H1 (cell line): ENCODE measurements around the gene RNF2. TPM values are rescaled to one million over a fixed set of nuclear protein-coding genes. Genes with fewer than 3 reads are reported as not detected.

ENCODE experiments used
- CTCF ChIA-PET: fragments of 300-600 bp; sonication (Branson Sonifier 250); formaldehyde crosslinking; loops from one replicate; lab custom pipeline; 2021; ENCODE audit not compliant: partially characterized antibody; lab: Charles Lee
- POLR2A ChIA-PET: fragments of 300-600 bp; sonication (Branson Sonifier 250); formaldehyde crosslinking; loops from one replicate; lab custom pipeline; 2021; ENCODE audit warnings: inconsistent platforms; ENCODE audit not compliant: partially characterized antibody; lab: Charles Lee
- DNase-seq, 2 experiments: peaks; one replicate each; pipeline versions ENCODE4 v3.0.0 to v3.0.0-alpha.2; 2010 to 2022; ENCODE audit warnings: low spot score in 2 of 2, low read depth in 1 of 2, mixed read lengths in 1 of 2
- FAIRE-seq: peaks from 2 replicates; lab custom pipeline; 2011; peaks lifted over from hg19 to GRCh38; lab: Jason Lieb, UNC
- H2AFZ ChIP-seq: 2 replicates; pipeline ENCODE4 v1.8.1; 2012; ENCODE audit warnings: low read length, inconsistent platforms
- H2AK5ac ChIP-seq: 2 replicates; pipeline ENCODE4 v1.6.1; 2013; ENCODE audit warnings: low read depth, low read length
- H2BK120ac ChIP-seq: replicated peaks from 2 replicates; pipeline ENCODE3; 2013; ENCODE audit warnings: low read depth, low read length, inconsistent platforms
- H2BK12ac ChIP-seq: 2 replicates; pipeline ENCODE4 v1.6.1; 2013; ENCODE audit warnings: low read depth, low read length
- H2BK15ac ChIP-seq: 2 replicates; pipeline ENCODE4 v1.6.1; 2013; ENCODE audit warnings: low read length
- H2BK20ac ChIP-seq: 2 replicates; pipeline ENCODE4 v1.6.1; 2013; ENCODE audit warnings: low read length
- H2BK5ac ChIP-seq: 2 replicates; pipeline ENCODE4 v1.6.1; 2013; ENCODE audit warnings: low read depth, low read length
- H3K14ac ChIP-seq: 2 replicates; pipeline ENCODE4 v1.6.1; 2013; ENCODE audit warnings: inconsistent platforms; ENCODE audit not compliant: insufficient read length
- H3K18ac ChIP-seq: 2 replicates; pipeline ENCODE4 v1.6.1; 2013; ENCODE audit warnings: low read length; ENCODE audit errors: extremely low read depth
- H3K23ac ChIP-seq: 2 replicates; pipeline ENCODE4 v1.6.1; 2013; ENCODE audit warnings: inconsistent platforms; ENCODE audit not compliant: insufficient read length
- H3K23me2 ChIP-seq: 2 replicates; pipeline ENCODE4 v1.6.1; 2013; ENCODE audit warnings: low read depth, low read length
- H3K27ac ChIP-seq: 2 replicates; pipeline ENCODE4 v1.6.1; 2011; ENCODE audit warnings: low read depth, low read length, inconsistent platforms
- H3K27me3 ChIP-seq, 4 experiments: replicated peaks in 1 of 4; 1 replicate in 1 of 4; 2 replicates in 3 of 4; pipeline versions ENCODE4 v1.6.1 to v1.8.1; 2011 to 2013; ENCODE audit warnings: low read length in 3 of 4, mild to moderate bottlenecking in 3 of 4, inconsistent platforms in 2 of 4, mixed read lengths in 2 of 4, moderate library complexity in 1 of 4; ENCODE audit not compliant: control insufficient read depth in 3 of 4, insufficient read depth in 3 of 4; ENCODE audit errors: extremely low read depth in 1 of 4
- H3K36me3 ChIP-seq, 4 experiments: 2 replicates each; pipeline versions ENCODE4 v1.6.1 to v1.8.1; 2011 to 2013; ENCODE audit warnings: mild to moderate bottlenecking in 4 of 4, low read length in 3 of 4, moderate library complexity in 2 of 4, control low read depth in 1 of 4, inconsistent platforms in 1 of 4; ENCODE audit not compliant: insufficient read depth in 4 of 4, control insufficient read depth in 2 of 4
- H3K4ac ChIP-seq: replicated peaks from 2 replicates; pipeline ENCODE3; 2013; ENCODE audit warnings: low read length, low read depth, mixed read lengths, inconsistent platforms; ENCODE audit not compliant: insufficient read length
- H3K4me1 ChIP-seq, 4 experiments: replicated peaks in 1 of 4; 1 replicate in 1 of 4; 2 replicates in 3 of 4; pipeline versions ENCODE4 v1.6.1 to v1.8.1; 2011 to 2013; ENCODE audit warnings: low read length in 3 of 4, inconsistent platforms in 2 of 4, mixed read lengths in 1 of 4; ENCODE audit not compliant: insufficient read depth in 4 of 4, control insufficient read depth in 3 of 4
- H3K4me2 ChIP-seq, 2 experiments: 2 replicates each; pipeline versions ENCODE4 v1.6.1 to v1.8.1; 2011 to 2013; ENCODE audit warnings: low read depth in 2 of 2, low read length in 2 of 2, control low read depth in 1 of 2, inconsistent platforms in 1 of 2, mild to moderate bottlenecking in 1 of 2; ENCODE audit not compliant: insufficient read depth in 1 of 2
- H3K4me3 ChIP-seq, 4 experiments: fragments of 200-600, 300-600 bp in 1 of 4; sonication (generic), shearing (Covaris generic), sonication (Bioruptor Twin) in 1 of 4; 2 replicates each; pipeline versions ENCODE4 v1.5.1 to v1.8.1; 2011 to 2016; ENCODE audit warnings: low read length in 4 of 4, low read depth in 3 of 4, control low read depth in 2 of 4, inconsistent platforms in 2 of 4, mild to moderate bottlenecking in 2 of 4, mixed read lengths in 1 of 4, moderate library complexity in 1 of 4; ENCODE audit not compliant: insufficient read depth in 2 of 4; ENCODE audit errors: extremely low read depth in 1 of 4
- H3K56ac ChIP-seq: replicated peaks from 2 replicates; pipeline ENCODE3; 2013; ENCODE audit warnings: low read depth, mild to moderate bottlenecking, mixed read lengths, low read length, inconsistent platforms; ENCODE audit not compliant: insufficient read length
- H3K79me1 ChIP-seq: 2 replicates; pipeline ENCODE4 v1.6.1; 2013; ENCODE audit warnings: low read depth, low read length, control low read depth
- H3K79me2 ChIP-seq, 2 experiments: 2 replicates each; pipeline versions ENCODE4 v1.6.1 to v1.8.1; 2012 to 2013; ENCODE audit warnings: low read length in 2 of 2, mild to moderate bottlenecking in 2 of 2, inconsistent platforms in 1 of 2; ENCODE audit not compliant: insufficient read depth in 2 of 2, control insufficient read depth in 1 of 2
- H3K9ac ChIP-seq, 4 experiments: replicated peaks in 1 of 4; 1 replicate in 1 of 4; 2 replicates in 3 of 4; pipeline versions ENCODE4 v1.6.1 to v1.8.1; 2011 to 2013; ENCODE audit warnings: low read depth in 3 of 4, low read length in 3 of 4, control low read depth in 2 of 4, mild to moderate bottlenecking in 2 of 4, moderate library complexity in 2 of 4, inconsistent platforms in 1 of 4; ENCODE audit errors: extremely low read depth in 1 of 4
- H3K9me3 ChIP-seq, 2 experiments: 2 replicates each; pipeline versions ENCODE4 v1.6.1 to v1.8.1; 2012 to 2013; ENCODE audit warnings: mild to moderate bottlenecking in 2 of 2, moderate library complexity in 2 of 2, control low read depth in 1 of 2, inconsistent platforms in 1 of 2, low read depth in 1 of 2, low read length in 1 of 2, mixed read lengths in 1 of 2; ENCODE audit not compliant: insufficient read depth in 2 of 2
- H4K20me1 ChIP-seq, 2 experiments: replicated peaks in 1 of 2; 2 replicates each; pipeline versions ENCODE3 to v1.8.1; 2011 to 2013; ENCODE audit warnings: inconsistent platforms in 2 of 2, low read length in 2 of 2, mild to moderate bottlenecking in 1 of 2; ENCODE audit not compliant: insufficient read depth in 2 of 2, control insufficient read depth in 1 of 2
- H4K5ac ChIP-seq: 2 replicates; pipeline ENCODE4 v1.6.1; 2013; ENCODE audit warnings: low read length, low read depth, mixed read lengths, inconsistent platforms; ENCODE audit not compliant: insufficient read length
- H4K8ac ChIP-seq: 2 replicates; pipeline ENCODE4 v1.8.0; 2013; ENCODE audit warnings: mild to moderate bottlenecking, moderate library complexity, low read length, inconsistent platforms; ENCODE audit not compliant: insufficient read depth; ENCODE audit errors: extremely low read depth
- H4K91ac ChIP-seq: replicated peaks from 2 replicates; pipeline ENCODE3; 2013; ENCODE audit warnings: low read length, mixed read lengths, inconsistent platforms; ENCODE audit not compliant: insufficient read length
- ATF3 ChIP-seq: IDR thresholded peaks from 2 replicates; pipeline ENCODE4 v1.6.1; 2011; ENCODE audit warnings: low read depth, mild to moderate bottlenecking, low read length; ENCODE audit not compliant: insufficient read depth
- EZH2 ChIP-seq: fragments of 200-600 bp; sonication (generic); IDR thresholded peaks from 2 replicates; pipeline ENCODE4 v1.7.1; 2012; ENCODE audit warnings: low read depth, mild to moderate bottlenecking, moderate library complexity, low read length, inconsistent platforms; ENCODE audit not compliant: severe bottlenecking
- HDAC2 ChIP-seq, 2 experiments: fragments of 300-600 bp in 1 of 2; sonication (generic) in 1 of 2; IDR thresholded peaks; 2 replicates each; pipeline ENCODE4 v1.6.1; 2011 to 2012; ENCODE audit warnings: low read depth in 2 of 2, low read length in 2 of 2, mild to moderate bottlenecking in 2 of 2, moderate library complexity in 2 of 2, borderline replicate concordance in 1 of 2, inconsistent platforms in 1 of 2
- NANOG ChIP-seq: IDR thresholded peaks from 2 replicates; pipeline ENCODE4 v1.6.1; 2011; ENCODE audit warnings: low read length, low read depth, mild to moderate bottlenecking, inconsistent platforms; ENCODE audit not compliant: insufficient read depth, poor library complexity, severe bottlenecking
- POLR2A ChIP-seq, 2 experiments: IDR thresholded peaks; 1 replicate in 1 of 2; 2 replicates in 1 of 2; pipeline ENCODE4 v1.6.1; 2011; ENCODE audit warnings: low read depth in 2 of 2, low read length in 2 of 2, mild to moderate bottlenecking in 2 of 2; ENCODE audit errors: control extremely low read depth in 1 of 2
- POLR2AphosphoS5 ChIP-seq: IDR thresholded peaks from 2 replicates; pipeline ENCODE4 v1.6.1; 2011; ENCODE audit warnings: low read depth, low read length
- RNF2 ChIP-seq: fragments of 200-900, 300-1000 bp; sonication (generic); IDR thresholded peaks from 2 replicates; pipeline ENCODE4 v1.7.1; 2016; ENCODE audit warnings: borderline replicate concordance, low read depth, mild to moderate bottlenecking, antibody characterized with exemption, low read length; ENCODE audit not compliant: poor library complexity, severe bottlenecking; ENCODE audit errors: missing control alignments
- SAP30 ChIP-seq: fragments of 300-600 bp; sonication (generic); IDR thresholded peaks from 2 replicates; pipeline ENCODE4 v1.7.1; 2012; ENCODE audit warnings: low read length, moderate library complexity, mild to moderate bottlenecking, inconsistent platforms; ENCODE audit not compliant: insufficient read depth, insufficient replicate concordance
- SIX5 ChIP-seq: IDR thresholded peaks from 2 replicates; pipeline ENCODE4 v1.6.1; 2011; ENCODE audit warnings: mild to moderate bottlenecking, low read depth, low read length
- WGBS, 2 experiments: shearing (Covaris generic) in 1 of 2; methylation state at CpG; one replicate each; pipeline versions ENCODE4 v1.1.6 to v1.1.7; 2013 to 2015; ENCODE audit warnings: low lambda C conversion rate in 2 of 2, mixed read lengths in 2 of 2, inconsistent platforms in 1 of 2, low coverage in 1 of 2, missing lambda C conversion rate in 1 of 2; ENCODE audit not compliant: insufficient replicate concordance in 2 of 2, insufficient coverage in 1 of 2, insufficient read length in 1 of 2; ENCODE audit errors: extremely low coverage in 1 of 2, missing lambda C conversion rate in 1 of 2; 5-methylcytosine and 5-hydroxymethylcytosine counted together
- polyA plus RNA-seq, 7 experiments: library from polyadenylated mRNA; depleted of rRNA in 3 of 7; stranded (reverse) in 5 of 7; unstranded in 2 of 7; fragments of >200 nt in 5 of 7; fragments of 200-250 nt in 2 of 7; gene quantifications; 1 replicate in 5 of 7; 2 replicates in 1 of 7; 4 replicates in 1 of 7; pipeline versions ENCODE4 v1.2.1 to v1.2.3, GENCODE V29; 2011 to 2013; ENCODE audit warnings: missing spikeins in 2 of 7, mixed read lengths in 2 of 7
- total RNA-seq: library from RNA; stranded (reverse); fragmentation: NEBNext Ultra II Directional; extraction: Animal tissue kit (Norgen Biotek cat#: 25700); gene quantifications from 2 replicates; pipeline ENCODE4 v1.2.1, GENCODE V29; 2021

Gene RNF2
- total and polyA plus RNA-seq, 2 of the 8 experiments (the other 6 are each of a cell fraction or from before 2014, with no cell fraction given): 28.9 to 58.9 TPM

- peaks cover 26 to 49% of the 10 kb centered on the region in 2 experiments for H3K79me2 ChIP-seq
- H3K27me3 ChIP-seq: peaks cover 0 to 9% (median 5%) of the 10 kb centered on the region in 4 experiments; a peak in 6 of 7 replicates
- H3K14ac ChIP-seq: no peak overlapping the region
- peak overlapping the region; percentile 70 to 93 (median 80) for H3K4me3 ChIP-seq
- H4K20me1 ChIP-seq: peaks cover 2 to 14% of the 10 kb centered on the region in 2 experiments
- H4K91ac ChIP-seq: peak overlapping the region; percentile 75
- CTCF ChIA-PET: interaction anchor here (0.7 to 2.3 kb wide), 6 partner anchors 11 to 124 kb away, joined by 3 to 8 read pairs (median 4); no protein-coding TSS in a partner anchor
- no peak overlapping the region for H2BK12ac ChIP-seq
- H3K36me3 ChIP-seq: no peaks in the 10 kb centered on the region
- no peaks in the 10 kb centered on the region; the same call in 1 of the 2 replicates for H3K79me1 ChIP-seq
- peak overlapping the region; percentile 71 to 75 for H3K4me2 ChIP-seq
- POLR2A ChIA-PET: interaction anchor here (0.6 to 4.0 kb wide), 26 partner anchors 9 to 995 kb away, joined by 3 to 33 read pairs (median 4); partner anchors contain the start of genes EDEM3, NIBAN1, SWT1 and TRMT1L
- no peak overlapping the region for H2AK5ac ChIP-seq
- 0 out of 2 replicates have a peak overlapping the region, but pooled peaks have one; percentile 13 for H2BK20ac ChIP-seq
- H2BK15ac ChIP-seq: no peak overlapping the region
- 2% methylated on average over 22 of the region's 52 CpGs; no CpG with 5 or more reads in 1 of the 2 experiments for WGBS, 2 experiments
- peaks cover 0 to 7% (median 2%) of the 10 kb centered on the region in 4 experiments; a peak in 3 of 7 replicates for H3K4me1 ChIP-seq
- peak overlapping the region; percentile 48 for H2BK5ac ChIP-seq
- H4K5ac ChIP-seq: peak overlapping the region; percentile 77
- peak overlapping the region; percentile 80 to 97 (median 83) for H3K9ac ChIP-seq
- FAIRE-seq: no peak
- peak overlapping the region; percentile 68 for H3K18ac ChIP-seq
- H3K4ac ChIP-seq: no peak overlapping the region
- peak overlapping the region; percentile 71 for H3K56ac ChIP-seq
- H4K8ac ChIP-seq: peak overlapping the region; percentile 94
- peak overlapping the region; percentile 68 for H3K27ac ChIP-seq
- H2BK120ac ChIP-seq: no peak overlapping the region
- H3K23ac ChIP-seq: no peak overlapping the region
- H3K23me2 ChIP-seq: peaks cover 5% of the 10 kb centered on the region; the same call in 1 of the 2 replicates
- H2AFZ ChIP-seq: no peak overlapping the region; the same call in 1 of the 2 replicates
- DNase-seq: peak in 1 of 2 experiments; percentile 69
- no peaks in the 10 kb centered on the region for H3K9me3 ChIP-seq
- TF ChIP-seq SIX5 (no peak), RNF2 (no peak), NANOG (no peak), HDAC2 (IDR thresholded peaks at IDR 0.05; ENCODE audit: borderline replicate concordance in 1 of 2, low read depth in 2 of 2, low read length in 2 of 2) (0 out of 4 replicates have a peak, but pooled peaks of 1 of the 2 experiments have one; percentile 22), POLR2AphosphoS5 (peak; percentile 58), SAP30 (peak; percentile 32), ATF3 (no peak), POLR2A (IDR thresholded peaks at IDR 0.05; ENCODE audit: control extremely low read depth in 1 of 2, low read depth in 2 of 2, low read length in 2 of 2) (peak in 1 of 2 experiments; percentile 67; a peak in 2 of 3 replicates), EZH2 (no peak)
These were observed 595 bp downstream of the RNF2 start for GRCh38 chr1:185045814-185046492.
